Occipital lobe (tissue), 2 donors: ENCODE results near the gene TSPAN33. TPM values are rescaled to one million over a fixed set of nuclear protein-coding genes. Genes with fewer than 3 reads are reported as not detected.
"Not testable (repeated sequence)": the region's sequence is repeated elsewhere in the genome, so short reads cannot be mapped to it uniquely, and the experiment has no call there.

Source experiments
- DNase-seq: peaks from one replicate; lab custom pipeline; 2025; lab: John Stamatoyannopoulos, UW
- total RNA-seq: library from RNA; depleted of rRNA; stranded (reverse); fragments of >200 nt; gene quantifications from one replicate; pipeline ENCODE4 v1.2.3, GENCODE V29; 2014

TSPAN33 gene
- total RNA-seq, 1 donor from 2014 or later: 4.7 TPM

DNA sequence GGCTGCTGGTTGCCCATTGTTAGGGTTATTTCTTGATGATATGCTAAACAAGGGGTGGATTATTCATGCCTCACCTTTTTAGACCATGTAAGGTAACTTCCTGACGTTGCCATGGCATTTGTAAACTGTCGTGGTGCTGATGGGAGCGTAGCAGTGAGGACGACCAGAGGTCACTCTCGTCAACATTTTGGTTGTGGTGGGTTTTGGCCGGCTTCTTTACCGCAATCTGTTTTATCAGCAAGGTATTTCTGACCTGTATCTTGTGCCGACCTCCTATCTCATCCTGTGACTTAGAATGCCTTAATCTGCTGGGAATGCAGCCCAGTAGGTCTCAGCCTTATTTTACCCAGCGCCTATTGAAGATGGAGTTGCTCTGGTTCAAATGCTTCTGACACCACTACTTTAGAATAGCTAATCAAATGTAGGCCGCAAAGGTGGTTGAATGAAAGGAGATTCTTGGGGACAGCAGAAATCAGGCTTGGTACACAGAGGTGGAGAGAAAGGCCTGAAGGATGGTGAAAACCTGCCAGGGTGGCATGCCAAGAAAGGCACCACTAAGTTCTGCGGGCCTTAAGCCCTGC, 26.0 kb downstream of the TSPAN33 start:
- DNase-seq: no peak

DNA sequence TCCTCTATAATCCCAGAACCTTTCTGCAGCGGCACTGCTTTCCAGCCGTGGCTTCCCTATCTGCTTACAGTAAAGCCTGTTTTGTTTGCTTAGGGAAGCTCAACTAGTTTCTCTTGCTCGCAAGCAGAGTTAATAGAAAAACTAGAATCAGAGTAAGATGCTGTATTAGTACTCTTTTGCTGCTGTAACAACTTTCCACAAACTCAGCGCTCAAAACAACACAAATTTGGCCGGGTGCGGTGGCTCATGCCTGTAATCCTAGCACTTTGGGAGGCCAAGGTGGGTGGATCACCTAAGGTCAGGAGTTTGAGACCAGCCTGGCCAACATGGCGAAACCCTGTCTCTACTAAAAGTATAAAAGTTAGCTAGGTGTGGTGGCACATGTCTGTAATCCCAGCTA, 29.4 kb downstream of the TSPAN33 start:
- not testable (repeated sequence) for DNase-seq

DNA sequence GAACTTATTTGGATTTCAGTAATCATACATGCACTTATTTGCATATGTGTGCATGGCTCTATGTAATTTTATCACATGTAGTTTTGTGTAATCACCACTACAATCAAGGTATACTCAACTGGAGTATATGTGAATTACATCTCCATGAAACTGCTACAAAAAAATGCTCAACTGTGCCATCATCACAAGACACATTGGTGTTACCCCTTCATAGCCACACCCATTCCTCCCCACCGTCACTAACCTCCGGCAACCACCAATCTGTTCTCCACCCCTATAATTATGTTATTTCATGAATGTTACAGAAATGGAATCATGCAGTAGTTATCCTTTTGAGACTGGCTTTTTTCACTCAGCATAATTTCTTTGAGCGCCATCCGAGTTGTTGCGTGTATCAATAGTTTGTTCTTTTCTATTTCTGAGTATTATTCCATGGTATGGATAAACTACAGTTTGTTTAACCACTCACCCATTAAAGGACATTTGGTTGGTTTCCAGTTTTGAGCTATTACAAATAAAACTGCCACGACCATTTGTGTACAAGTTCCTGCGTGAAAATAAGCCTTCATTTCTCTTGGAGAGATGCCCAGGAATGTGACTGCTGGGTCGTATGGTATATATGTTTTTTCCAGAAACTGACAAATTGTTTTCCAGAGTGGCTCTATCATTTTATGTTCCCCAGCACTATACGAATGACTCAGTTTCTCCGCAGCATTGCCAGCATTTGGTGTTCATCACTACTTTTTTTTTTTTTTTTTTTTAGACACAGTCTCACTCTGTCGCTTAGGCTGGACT, 32.6 kb downstream of the TSPAN33 start:
- DNase-seq: no peak

DNA sequence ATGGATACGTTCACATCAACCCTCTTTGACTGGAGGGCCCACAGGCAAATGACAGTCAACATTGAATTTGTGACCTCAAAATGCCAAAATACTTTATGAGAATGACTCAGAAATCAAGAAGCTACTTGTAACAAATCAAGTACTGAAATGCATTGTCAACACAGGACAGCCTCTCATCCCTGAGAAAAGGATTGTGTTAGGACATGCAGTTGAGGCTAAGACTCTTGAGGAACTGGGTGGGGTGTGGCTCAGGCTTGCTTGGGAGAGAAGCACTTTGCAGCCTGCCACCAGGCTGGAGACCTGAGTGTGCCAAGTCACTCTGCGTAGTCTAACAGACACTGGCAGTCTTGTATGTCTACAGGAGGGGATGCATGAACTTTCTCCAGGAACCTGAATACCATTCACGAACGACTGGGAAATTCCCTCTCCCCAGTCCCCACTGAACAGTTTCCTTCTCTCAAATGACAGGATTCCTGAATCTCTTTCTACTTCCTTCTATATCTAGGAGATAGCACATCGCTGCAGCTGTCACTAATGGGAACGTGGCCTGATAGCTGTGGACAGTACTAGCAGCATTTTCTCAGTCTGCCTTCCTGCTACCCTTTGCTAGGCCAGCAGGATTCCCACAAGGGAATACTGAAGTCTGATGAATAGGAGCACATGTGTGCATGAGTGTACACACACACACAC, 40.6 kb downstream of the TSPAN33 start:
- no peak for DNase-seq

DNA sequence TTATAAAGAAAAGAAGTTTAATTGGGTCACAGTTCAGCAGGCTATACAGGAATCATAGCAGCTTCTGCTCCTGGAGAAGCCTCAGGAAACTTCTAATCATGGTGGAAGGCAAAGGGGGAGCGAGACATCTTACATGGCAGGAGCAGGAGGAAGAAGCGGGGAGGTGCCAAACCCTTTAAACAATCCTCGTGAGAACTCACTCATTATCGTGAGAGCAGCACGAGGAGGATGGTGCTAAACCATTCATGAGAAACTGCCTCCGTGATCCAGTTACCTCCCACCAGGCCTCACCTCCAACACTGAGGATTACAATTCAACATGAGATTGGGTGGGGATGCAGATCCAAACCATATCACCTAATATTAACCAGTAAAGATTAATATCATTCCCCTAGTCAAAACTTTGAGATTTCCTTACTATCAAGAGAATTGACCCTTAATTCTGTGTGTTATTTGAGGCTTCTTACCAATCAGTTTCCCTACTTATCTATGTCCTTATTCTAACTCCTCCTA, 42.3 kb downstream of the TSPAN33 start:
- DNase-seq: no peak

DNA sequence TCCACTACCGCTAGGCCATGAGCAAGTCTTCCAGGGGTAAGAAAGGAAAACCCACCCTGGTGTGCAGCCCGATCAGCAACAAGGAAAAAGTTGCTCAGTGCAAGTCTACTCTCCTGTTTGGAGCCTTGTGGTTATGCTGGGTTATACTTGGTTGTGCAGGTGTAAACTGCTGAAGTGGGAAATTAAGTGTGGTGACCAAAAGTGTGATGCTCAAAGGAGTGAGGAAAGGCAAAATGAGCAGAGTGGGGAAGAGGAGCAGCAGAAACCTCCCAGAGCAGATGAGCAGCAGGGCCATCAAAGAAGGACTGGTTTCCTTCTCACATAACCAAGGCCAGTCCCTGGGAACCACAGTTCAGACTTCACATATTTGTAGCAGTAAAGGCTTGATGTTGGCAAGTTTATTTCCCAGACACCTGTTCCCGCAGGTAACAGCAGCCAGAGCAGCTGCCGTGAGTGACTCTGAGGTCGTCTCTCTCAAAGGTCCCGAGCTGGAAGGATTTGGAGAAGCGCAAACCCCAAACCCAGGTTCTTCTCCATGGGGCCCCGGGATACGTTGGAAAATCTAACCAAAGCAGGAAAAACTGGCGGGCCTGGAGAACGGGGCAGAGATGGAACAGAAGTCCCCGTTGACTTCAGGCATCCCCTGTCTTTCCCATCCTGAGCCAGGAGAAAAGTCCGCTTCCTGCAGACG, 43.3 kb downstream of the TSPAN33 start:
- DNase-seq: no peak

DNA sequence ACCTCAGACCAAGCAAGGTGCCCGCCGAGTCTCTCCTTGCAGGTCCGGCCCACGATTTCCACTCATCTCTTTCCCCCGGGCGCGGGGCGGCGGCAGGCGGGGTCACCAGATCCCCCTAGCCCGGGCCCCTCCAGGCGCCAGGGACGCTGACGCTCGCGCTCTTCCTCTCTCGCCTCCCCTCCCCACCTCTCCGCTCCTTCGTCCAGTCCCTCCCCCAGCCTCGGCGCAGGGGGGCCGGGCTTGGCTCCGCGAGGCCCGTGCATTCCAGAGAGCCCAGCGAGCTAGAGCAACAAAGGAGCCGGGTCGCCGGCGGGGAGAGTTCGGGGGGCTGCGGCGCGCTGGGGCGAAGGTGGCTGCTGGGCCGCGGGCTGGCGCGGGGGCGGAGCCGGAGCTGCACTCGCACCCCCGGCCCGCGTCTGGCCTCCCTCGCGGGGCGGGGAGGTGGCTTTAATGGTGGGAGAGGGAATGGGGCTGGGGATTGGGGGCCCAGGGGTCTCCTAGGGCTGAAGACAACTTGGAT, 43.9 kb downstream of the TSPAN33 start, which contains the start of gene SMO:
Gene SMO (plus strand): TSS at position 262 of the 520 bp plus-strand sequence. CDS start 519 bp downstream, outside the sequence.
- no peak for DNase-seq

DNA sequence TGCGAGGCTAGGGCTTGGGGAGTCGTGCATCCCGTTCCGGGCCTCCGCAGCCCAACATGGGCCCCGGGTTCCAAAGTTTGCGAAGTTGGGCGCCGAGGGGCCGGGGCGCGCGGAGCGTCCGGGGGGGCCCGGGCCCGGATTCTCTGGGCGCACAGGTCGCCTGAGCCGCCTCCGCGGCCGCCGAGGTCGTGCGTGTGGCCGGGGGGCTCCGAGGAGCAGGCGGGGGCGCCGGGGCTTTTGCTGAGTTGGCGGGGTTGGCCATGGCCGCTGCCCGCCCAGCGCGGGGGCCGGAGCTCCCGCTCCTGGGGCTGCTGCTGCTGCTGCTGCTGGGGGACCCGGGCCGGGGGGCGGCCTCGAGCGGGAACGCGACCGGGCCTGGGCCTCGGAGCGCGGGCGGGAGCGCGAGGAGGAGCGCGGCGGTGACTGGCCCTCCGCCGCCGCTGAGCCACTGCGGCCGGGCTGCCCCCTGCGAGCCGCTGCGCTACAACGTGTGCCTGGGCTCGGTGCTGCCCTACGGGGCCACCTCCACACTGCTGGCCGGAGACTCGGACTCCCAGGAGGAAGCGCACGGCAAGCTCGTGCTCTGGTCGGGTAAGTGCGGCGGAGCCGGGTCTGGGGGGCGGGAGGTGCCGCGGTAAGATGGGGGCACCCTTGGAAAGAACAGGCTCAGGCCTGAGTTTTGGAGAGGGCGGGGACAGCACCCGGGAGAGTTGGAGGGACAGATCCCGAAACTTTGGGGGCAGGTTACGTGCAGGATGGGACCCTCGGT, 44.6 kb downstream of the TSPAN33 start:
- no peak for DNase-seq

DNA sequence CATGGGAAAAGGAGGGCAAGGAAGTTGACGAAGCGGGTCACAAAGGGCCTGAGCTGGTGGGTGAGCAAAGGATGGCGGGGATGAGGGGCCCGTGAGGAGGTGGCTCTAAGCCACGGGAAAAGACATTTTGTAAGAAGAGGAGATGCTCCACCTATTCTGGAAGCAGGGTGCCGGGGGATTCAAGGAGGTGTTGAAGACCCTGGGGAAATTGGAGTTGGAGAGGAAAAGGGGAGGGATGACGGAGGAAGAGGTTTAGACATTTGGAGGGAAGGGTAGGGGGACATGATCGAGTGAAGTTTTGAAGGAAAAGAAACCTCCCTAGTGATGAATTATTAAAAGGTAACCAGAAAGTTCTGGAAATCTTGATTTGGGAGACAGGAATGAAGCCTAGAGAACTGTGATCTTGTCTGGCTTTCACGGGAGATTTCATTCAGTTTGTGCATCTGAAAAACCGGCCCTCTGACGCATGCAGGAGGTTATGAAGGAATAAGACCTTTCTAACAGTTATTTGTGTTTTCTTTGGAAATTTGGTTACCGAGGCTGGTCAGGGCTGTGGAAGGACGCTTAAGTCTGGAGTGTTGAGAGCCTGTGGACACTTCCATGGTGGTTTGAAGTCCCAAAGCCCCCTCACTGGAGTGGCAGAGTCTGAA, 45.3 kb downstream of the TSPAN33 start:
- no peak for DNase-seq

DNA sequence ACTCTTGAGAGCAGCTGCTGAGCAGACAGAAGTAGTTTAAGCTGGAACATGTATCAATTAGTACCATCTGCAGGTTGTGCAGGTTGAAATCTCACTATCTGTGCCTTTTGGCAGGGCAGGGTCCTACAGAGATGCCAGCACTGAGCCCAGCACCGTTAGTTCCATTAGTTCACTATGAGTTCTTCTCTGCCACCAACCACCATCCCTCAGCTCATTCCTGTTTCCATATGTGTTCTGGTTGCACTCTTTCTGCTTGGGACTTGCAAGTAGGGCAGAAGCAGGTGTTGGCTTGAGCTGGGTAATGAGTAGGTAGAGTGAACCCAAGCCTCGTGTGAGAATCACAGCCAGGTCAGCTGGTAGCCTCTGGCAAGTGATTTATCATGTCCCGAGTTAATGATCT, 46.8 kb downstream of the TSPAN33 start:
- no peak for DNase-seq

DNA sequence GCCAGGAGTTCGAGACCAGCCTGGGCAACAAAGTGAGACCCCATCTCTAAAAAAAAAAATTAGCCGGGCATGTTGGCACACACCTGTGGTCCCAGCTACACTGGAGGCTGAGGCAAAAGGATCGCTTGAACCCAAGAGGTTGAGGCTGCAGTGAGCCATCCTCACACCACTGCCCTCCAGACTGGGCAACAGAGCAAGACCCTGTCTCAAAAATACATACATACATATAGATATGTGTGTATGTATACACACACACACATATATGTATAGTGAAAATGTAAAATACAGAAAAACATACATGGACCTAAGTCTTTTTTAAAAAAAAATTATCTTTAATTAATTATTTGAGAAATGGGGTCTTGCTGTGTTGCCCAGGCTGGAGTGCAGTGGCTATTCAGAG, 49.4 kb downstream of the TSPAN33 start:
- DNase-seq: no peak

DNA sequence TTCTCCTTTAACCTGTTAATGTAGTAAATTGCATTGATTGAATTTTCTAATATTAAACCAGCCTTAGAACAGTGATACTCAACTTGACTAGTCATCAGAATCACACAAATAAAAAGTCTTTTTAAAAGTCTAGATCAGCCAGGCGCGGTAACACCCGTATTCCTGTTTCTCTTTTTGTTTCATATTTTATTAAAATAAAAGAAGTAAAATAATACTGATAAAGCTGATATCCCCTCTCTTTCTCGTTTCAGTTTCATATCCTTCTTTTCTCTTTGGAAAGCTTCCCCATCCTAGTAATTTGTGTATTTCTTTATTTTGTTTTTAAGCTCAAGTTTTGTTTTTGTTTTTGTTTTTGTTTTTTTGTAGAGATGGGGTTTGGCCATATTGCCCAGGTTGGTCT, 53.3 kb downstream of the TSPAN33 start:
- DNase-seq: no peak

DNA sequence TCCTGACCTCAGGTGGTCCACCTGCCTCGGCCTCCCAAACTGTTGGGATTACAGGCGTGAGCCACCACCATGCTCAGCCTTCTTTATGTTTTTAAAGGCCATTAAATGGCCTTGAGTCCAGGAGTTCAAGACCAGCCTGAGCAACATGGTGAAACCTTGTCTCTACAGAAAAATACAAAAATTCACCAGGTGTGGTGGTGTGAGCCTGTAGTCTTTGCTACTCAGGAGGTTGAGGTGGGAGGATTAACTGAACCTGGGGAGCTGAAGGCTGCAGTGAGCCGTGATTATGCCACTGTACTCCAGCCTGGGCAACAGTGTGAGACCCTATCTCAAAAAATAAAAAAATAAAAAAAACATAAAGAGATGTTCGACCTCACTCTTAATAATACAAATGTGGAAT, 54.9 kb downstream of the TSPAN33 start:
- DNase-seq: no peak

DNA sequence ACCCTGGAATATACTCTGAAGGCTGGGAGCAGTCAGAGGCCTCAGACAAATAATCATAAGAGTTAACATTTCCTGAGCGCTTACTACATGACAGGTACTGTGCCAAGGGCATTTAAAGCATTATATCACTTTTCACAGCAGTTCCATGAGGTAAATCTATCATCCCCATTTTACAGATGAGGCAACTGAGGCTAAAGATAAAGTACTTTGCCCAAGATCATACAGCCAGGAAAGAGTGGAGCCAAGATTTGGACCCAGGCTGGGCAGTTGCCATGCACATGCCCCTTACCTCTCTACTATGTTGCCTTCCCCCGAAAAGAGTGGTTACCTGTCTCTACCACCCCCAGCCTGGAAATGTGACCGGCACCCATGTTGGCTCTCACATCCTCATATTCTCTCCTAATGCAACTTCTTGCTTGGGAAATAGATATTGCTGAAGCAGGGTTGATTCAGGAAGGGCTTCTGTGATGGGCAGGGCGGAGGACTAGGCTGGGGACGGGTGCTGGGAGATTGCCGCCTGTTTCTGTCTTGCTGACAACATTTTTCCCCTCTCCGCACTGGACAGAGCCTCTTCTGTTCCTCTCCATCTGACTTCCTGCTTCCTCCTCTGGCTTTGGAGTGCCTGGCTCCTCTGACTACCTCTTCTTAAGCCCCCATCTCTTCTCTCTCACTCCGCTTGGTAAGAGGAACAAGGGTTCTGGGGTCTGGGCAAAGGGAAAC, 57.7 kb downstream of the TSPAN33 start:
- DNase-seq: no peak

DNA sequence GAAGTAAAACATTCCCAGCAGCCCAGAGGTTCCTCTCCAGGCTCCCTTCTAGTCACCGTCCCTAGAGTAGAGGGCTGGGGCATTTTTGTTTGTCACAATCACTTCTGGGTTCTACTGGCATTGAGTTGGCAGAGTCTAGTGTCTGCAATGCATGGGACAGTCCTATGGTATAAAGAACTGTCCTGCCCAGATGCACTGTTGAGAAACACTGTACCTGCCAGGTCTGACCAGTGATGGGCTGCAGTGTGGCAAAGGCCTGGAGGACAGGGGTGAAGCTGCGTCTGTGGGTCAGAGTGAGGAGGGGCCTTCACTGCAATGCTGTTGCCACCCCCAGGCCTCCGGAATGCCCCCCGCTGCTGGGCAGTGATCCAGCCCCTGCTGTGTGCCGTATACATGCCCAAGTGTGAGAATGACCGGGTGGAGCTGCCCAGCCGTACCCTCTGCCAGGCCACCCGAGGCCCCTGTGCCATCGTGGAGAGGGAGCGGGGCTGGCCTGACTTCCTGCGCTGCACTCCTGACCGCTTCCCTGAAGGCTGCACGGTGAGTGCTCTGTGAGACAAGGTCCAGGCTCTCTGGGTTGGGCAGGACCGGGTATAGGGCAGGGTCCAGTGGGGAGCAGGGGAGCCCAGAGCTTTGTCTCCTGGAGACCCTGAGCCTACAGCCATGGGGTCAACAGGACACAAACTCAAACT, 58.7 kb downstream of the TSPAN33 start:
- DNase-seq: no peak

DNA sequence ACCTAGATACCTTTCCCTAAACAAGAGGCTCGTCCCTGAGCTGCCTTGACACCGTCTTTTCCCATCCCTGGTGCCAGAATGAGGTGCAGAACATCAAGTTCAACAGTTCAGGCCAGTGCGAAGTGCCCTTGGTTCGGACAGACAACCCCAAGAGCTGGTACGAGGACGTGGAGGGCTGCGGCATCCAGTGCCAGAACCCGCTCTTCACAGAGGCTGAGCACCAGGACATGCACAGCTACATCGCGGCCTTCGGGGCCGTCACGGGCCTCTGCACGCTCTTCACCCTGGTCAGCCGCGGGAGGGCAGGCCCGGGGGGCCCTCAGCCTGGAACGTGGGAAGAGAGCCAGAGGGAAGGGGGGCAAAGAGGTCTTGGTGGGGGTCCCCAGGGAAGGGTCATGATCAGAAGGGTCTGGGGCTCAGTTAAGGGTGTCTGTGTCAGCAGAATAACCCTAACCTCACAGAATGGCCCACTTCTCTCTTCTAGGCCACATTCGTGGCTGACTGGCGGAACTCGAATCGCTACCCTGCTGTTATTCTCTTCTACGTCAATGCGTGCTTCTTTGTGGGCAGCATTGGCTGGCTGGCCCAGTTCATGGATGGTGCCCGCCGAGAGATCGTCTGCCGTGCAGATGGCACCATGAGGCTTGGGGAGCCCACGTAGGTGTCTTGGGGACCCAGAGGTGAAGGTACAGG, 60.8 kb downstream of the TSPAN33 start:
- DNase-seq: no peak

DNA sequence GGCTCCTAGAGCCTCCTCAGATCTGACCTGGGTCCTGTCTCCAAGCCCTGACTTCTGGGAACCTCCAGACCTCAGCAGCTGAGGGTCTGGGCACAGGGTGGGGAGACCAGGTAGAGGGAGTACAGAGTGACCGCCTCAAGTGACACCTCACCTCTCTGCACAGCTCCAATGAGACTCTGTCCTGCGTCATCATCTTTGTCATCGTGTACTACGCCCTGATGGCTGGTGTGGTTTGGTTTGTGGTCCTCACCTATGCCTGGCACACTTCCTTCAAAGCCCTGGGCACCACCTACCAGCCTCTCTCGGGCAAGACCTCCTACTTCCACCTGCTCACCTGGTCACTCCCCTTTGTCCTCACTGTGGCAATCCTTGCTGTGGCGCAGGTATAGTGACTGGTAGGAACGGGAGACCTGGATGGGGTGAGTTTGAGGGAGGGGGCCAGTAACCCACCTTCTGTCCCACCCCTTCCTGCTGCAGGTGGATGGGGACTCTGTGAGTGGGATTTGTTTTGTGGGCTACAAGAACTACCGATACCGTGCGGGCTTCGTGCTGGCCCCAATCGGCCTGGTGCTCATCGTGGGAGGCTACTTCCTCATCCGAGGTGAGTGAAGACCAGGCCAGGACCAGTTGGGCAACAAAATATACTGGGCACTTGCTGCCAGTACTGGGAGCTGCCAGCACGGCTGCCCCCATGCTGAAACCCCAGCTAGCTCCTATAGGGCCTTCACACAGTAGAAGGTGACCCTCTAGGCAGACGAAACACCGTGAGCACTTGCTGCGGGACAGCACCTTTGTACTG, 61.7 kb downstream of the TSPAN33 start:
- DNase-seq: no peak
